Mucosa of rectum (tissue), 2 donors: Measurements from ENCODE around the gene DIO3.
"Not testable (repeated sequence)": the region's sequence is repeated elsewhere in the genome, so short reads cannot be mapped to it uniquely, and the experiment has no call there.

Experiments
- H3K27ac ChIP-seq, 2 donors: one replicate each; pipeline ENCODE4 v1.7.0; 2013; ENCODE audit warnings: inconsistent platforms in 2 of 2, low read depth in 2 of 2, low read length in 2 of 2
- H3K27me3 ChIP-seq, 2 donors: one replicate each; pipeline ENCODE4 v1.7.0; 2013; ENCODE audit warnings: low read length in 2 of 2; ENCODE audit not compliant: control insufficient read depth in 2 of 2, insufficient read depth in 2 of 2
- H3K36me3 ChIP-seq, 2 donors: one replicate each; pipeline ENCODE4 v1.7.0; 2013; ENCODE audit warnings: low read length in 2 of 2; ENCODE audit not compliant: control insufficient read depth in 2 of 2, insufficient read depth in 2 of 2
- H3K4me1 ChIP-seq, 2 donors: one replicate each; pipeline ENCODE4 v1.7.0; 2013; ENCODE audit warnings: low read length in 2 of 2, mild to moderate bottlenecking in 1 of 2; ENCODE audit not compliant: control insufficient read depth in 2 of 2, insufficient read depth in 2 of 2
- H3K4me3 ChIP-seq, 2 donors: one replicate each; pipeline ENCODE4 v1.7.0; 2013; ENCODE audit warnings: low read length in 2 of 2
- H3K9ac ChIP-seq, 2 donors: one replicate each; pipeline ENCODE4 v1.7.0; 2013; ENCODE audit warnings: low read length in 2 of 2, low read depth in 1 of 2, mild to moderate bottlenecking in 1 of 2
- H3K9me3 ChIP-seq, 2 donors: one replicate each; pipeline ENCODE4 v1.7.0; 2013; ENCODE audit warnings: low read length in 2 of 2; ENCODE audit not compliant: control insufficient read depth in 2 of 2
- donor health status: healthy.
- donor health status: Normal muscosa, but diverticular disease.

DIO3 gene

GRCh38 chr14:101563654-101564443 is 2.6 kb downstream of the DIO3 start:
- peaks cover 48 to 54% of the 10 kb centered on the region in 2 donors for H3K27me3 ChIP-seq
- H3K9me3 ChIP-seq: no peaks in the 10 kb centered on the region
- H3K9ac ChIP-seq: no peak overlapping the region
- H3K36me3 ChIP-seq: no peaks in the 10 kb centered on the region
- H3K4me1 ChIP-seq: no peaks in the 10 kb centered on the region
- H3K4me3 ChIP-seq: no peak overlapping the region
- H3K27ac ChIP-seq: no peak overlapping the region

GRCh38 chr14:101564444-101564776 is 3.1 kb downstream of the DIO3 start:
- Histone ChIP-seq H3K4me1 (no peaks in the 10 kb centered on the region), H3K27me3 (peaks cover 45 to 54% of the 10 kb centered on the region in 2 donors), H3K4me3 (no peak overlapping the region)

GRCh38 chr14:101564819-101565698 is 3.8 kb downstream of the DIO3 start:
- H3K9ac ChIP-seq: no peak overlapping the region
- H3K9me3 ChIP-seq: no peaks in the 10 kb centered on the region
- no peaks in the 10 kb centered on the region for H3K36me3 ChIP-seq
- no peaks in the 10 kb centered on the region for H3K4me1 ChIP-seq
- H3K4me3 ChIP-seq: no peak overlapping the region
- peaks cover 45 to 54% of the 10 kb centered on the region in 2 donors for H3K27me3 ChIP-seq
- no peak overlapping the region for H3K27ac ChIP-seq

More at GRCh38 chr14:101564444-101564776, 3.1 kb downstream of the DIO3 start:
- H3K27ac ChIP-seq: no peak overlapping the region
- no peaks in the 10 kb centered on the region for H3K36me3 ChIP-seq
- no peak overlapping the region for H3K9ac ChIP-seq
- no peaks in the 10 kb centered on the region for H3K9me3 ChIP-seq

GRCh38 chr14:101567252-101567651 is 6.0 kb downstream of the DIO3 start:
- Histone ChIP-seq H3K27ac (no peak overlapping the region), H3K27me3 (peaks cover 45 to 46% of the 10 kb centered on the region in 2 donors), H3K9ac (no peak overlapping the region), H3K9me3 (no peaks in the 10 kb centered on the region), H3K4me3 (no peak overlapping the region), H3K4me1 (no peaks in the 10 kb centered on the region), H3K36me3 (no peaks in the 10 kb centered on the region)

GRCh38 chr14:101571004-101571403 is 9.7 kb downstream of the DIO3 start:
- Histone ChIP-seq H3K4me3 (no peak overlapping the region), H3K9ac (no peak overlapping the region), H3K27ac (no peak overlapping the region), H3K27me3 (peaks cover 11 to 20% of the 10 kb centered on the region in 2 donors), H3K4me1 (no peaks in the 10 kb centered on the region), H3K9me3 (no peaks in the 10 kb centered on the region), H3K36me3 (no peaks in the 10 kb centered on the region)

GRCh38 chr14:101572526-101572925 is 11.2 kb downstream of the DIO3 start:
- H3K27me3 ChIP-seq, H3K36me3 ChIP-seq, H3K9me3 ChIP-seq, H3K27ac ChIP-seq, H3K4me3 ChIP-seq, H3K9ac ChIP-seq, H3K4me1 ChIP-seq: not testable (repeated sequence)

- Histone ChIP-seq H3K4me3 (no peak overlapping the region), H3K9me3 (no peaks in the 10 kb centered on the region), H3K27ac (no peak overlapping the region), H3K36me3 (no peaks in the 10 kb centered on the region), H3K27me3 (peaks cover 3 to 8% of the 10 kb centered on the region in 2 donors), H3K4me1 (no peaks in the 10 kb centered on the region), H3K9ac (no peak overlapping the region)
Observed at GRCh38 chr14:101573289-101573688, 12.0 kb downstream of the DIO3 start.

- Histone ChIP-seq H3K9ac (no peak overlapping the region), H3K27ac (no peak overlapping the region), H3K4me3 (no peak overlapping the region), H3K27me3 (peaks cover 7% of the 10 kb centered on the region in 2 donors), H3K9me3 (no peaks in the 10 kb centered on the region), H3K36me3 (no peaks in the 10 kb centered on the region), H3K4me1 (no peaks in the 10 kb centered on the region)
Observed at GRCh38 chr14:101575581-101575980, 14.3 kb downstream of the DIO3 start.

GRCh38 chr14:101577221-101577909 is 16.1 kb downstream of the DIO3 start:
- Histone ChIP-seq H3K9ac (no peak overlapping the region), H3K4me1 (no peaks in the 10 kb centered on the region), H3K36me3 (no peaks in the 10 kb centered on the region), H3K9me3 (no peaks in the 10 kb centered on the region), H3K27ac (no peak overlapping the region), H3K4me3 (no peak overlapping the region), H3K27me3 (peaks cover 2 to 5% of the 10 kb centered on the region in 2 donors)

GRCh38 chr14:101578489-101578888 is 17.2 kb downstream of the DIO3 start:
- H3K4me3 ChIP-seq: no peak overlapping the region
- H3K9ac ChIP-seq: no peak overlapping the region
- H3K4me1 ChIP-seq: no peaks in the 10 kb centered on the region
- no peaks in the 10 kb centered on the region for H3K9me3 ChIP-seq
- H3K27ac ChIP-seq: no peak overlapping the region
- H3K36me3 ChIP-seq: no peaks in the 10 kb centered on the region
- H3K27me3 ChIP-seq: peaks cover 2 to 5% of the 10 kb centered on the region in 2 donors
